ENCODE data around the gene PRIM2.
"Not testable (repeated sequence)": the region's sequence is repeated elsewhere in the genome, so short reads cannot be mapped to it uniquely, and the experiment has no call there.

GRCh38 chr6:57516776-57517175, 199.3 kb downstream of the PRIM2 start:
- TF ChIP-seq EZH2phosphoT487 (IDR thresholded peaks at IDR 0.05; ENCODE audit: borderline replicate concordance); CTCF (conservative IDR thresholded peaks at IDR 0.05; ENCODE audit: low read length): not testable (repeated sequence)
